ENCODE measurements around the gene CSNK1A1.

GRCh38 chr5:149473441-149473840, 77.8 kb downstream of the CSNK1A1 start:
- TF ChIP-seq, protein P1, sequence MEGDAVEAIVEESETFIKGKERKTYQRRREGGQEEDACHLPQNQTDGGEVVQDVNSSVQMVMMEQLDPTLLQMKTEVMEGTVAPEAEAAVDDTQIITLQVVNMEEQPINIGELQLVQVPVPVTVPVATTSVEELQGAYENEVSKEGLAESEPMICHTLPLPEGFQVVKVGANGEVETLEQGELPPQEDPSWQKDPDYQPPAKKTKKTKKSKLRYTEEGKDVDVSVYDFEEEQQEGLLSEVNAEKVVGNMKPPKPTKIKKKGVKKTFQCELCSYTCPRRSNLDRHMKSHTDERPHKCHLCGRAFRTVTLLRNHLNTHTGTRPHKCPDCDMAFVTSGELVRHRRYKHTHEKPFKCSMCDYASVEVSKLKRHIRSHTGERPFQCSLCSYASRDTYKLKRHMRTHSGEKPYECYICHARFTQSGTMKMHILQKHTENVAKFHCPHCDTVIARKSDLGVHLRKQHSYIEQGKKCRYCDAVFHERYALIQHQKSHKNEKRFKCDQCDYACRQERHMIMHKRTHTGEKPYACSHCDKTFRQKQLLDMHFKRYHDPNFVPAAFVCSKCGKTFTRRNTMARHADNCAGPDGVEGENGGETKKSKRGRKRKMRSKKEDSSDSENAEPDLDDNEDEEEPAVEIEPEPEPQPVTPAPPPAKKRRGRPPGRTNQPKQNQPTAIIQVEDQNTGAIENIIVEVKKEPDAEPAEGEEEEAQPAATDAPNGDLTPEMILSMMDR (IDR thresholded peaks at IDR 0.05), result no peak
- TF ChIP-seq ZFX (IDR thresholded peaks at IDR 0.05; ENCODE audit: borderline replicate concordance), result no peak

All from 22Rv1 (cell line).